HG03159 (cell line): ENCODE data around the gene NOL4L.
"Not testable (repeated sequence)": the region's sequence is repeated elsewhere in the genome, so short reads cannot be mapped to it uniquely, and the experiment has no call there.

ENCODE experiments used
- ATAC-seq: cut with Tn5 transposase; IDR thresholded peaks from one replicate; pipeline ENCODE4 v1.9.1; 2021; ENCODE audit warnings: mild to moderate bottlenecking, moderate library complexity; ENCODE audit not compliant: unreplicated experiment

The NOL4L gene

DNA sequence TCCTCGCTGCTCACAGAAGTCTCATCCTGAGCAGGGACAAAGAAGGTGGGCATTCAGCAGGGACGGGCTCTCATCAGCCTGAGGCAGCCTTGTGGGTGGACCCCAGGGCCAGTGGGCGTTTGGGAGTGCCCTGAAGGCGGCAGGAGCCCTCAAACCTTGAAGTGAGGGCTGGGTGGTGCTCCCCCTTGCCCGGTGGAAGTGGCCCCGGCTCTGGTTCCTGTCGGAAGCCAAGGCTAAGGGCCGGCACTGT lies 110.5 kb downstream of the NOL4L start:
- no peak for ATAC-seq

- no peak for ATAC-seq
These were observed 111.0 kb downstream of the NOL4L start for GRCh38 chr20:32474009-32474716.

DNA sequence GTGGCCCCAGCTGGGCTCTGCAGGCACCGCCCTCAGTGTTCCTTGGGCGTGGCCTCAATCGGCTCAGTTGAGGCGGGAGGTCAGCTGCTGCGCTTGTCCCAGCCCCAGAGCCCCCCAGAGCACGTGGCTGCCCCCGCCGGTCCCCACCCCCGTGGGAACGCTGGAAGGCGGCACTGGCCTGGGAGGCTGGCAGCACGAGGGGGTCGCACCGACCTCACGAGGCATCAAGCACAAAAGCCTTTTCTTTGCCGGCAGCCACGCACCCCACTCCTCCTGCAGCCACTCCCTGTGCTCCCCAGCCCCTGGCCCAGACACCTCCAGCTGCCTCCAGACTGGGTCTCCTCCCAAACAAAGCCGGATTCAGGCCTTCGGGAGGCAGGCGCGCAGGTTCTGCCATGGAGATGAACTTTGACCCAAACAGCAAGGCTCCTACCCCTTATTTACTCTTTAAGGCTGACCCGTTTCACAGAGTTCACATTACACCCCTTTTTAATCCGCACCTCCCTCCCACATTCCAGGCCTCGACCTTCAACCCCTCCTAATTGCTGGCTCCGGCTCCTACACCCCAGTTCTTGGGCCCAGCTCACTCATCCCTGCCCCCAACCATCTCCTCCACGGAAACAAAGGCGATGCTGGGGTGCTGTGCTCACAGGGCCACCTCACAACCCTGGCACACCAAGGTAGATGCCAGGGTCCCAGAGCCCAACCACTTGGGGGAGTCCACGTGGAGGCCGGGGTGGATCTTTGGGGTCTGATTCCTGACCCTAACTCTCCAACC lies 111.7 kb downstream of the NOL4L start:
- no peak for ATAC-seq

GRCh38 chr20:32472581-32473207 lies 112.4 kb downstream of the NOL4L start:
- no peak for ATAC-seq

DNA sequence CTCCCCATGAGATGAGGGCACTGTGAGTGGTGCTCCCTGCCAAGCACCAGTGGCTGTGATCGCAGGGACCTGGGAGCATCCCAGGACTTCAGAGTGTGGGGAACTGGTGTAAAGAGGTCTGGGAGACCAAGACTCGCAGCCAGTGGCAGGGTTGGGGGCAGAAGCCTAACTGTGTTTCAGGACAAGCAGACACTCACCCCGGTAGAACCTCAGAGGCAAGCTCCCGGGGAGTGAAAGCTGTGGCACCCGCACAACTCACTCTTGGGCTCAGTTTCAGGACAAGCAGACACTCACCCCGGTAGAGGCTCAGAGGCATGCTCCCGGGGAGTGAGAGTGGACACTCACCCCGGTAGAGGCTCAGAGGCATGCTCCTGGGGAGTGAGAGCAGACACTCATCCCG lies 114.2 kb downstream of the NOL4L start:
- no peak for ATAC-seq

GRCh38 chr20:32470025-32470861 lies 114.9 kb downstream of the NOL4L start:
- ATAC-seq: no peak

DNA sequence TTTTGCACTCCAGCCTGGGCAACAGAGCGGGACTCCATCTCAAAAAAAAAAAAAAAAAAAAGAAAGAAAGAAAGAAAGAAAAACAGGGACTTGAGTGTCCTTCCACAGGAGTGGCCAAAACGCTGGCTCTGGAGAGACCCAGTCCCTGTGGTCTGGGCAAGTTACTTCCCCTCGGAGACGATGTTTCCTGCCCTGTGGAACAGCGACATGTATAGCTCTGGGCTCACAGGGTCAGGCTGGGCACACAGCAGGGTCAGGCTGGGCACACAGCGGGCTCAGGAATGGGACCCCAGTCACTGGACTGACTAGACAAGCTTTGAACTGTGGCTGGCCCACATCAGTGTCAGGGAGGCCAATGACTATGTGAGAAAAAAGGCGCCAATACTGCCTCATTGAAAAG lies 116.3 kb downstream of the NOL4L start:
- ATAC-seq: no peak

DNA sequence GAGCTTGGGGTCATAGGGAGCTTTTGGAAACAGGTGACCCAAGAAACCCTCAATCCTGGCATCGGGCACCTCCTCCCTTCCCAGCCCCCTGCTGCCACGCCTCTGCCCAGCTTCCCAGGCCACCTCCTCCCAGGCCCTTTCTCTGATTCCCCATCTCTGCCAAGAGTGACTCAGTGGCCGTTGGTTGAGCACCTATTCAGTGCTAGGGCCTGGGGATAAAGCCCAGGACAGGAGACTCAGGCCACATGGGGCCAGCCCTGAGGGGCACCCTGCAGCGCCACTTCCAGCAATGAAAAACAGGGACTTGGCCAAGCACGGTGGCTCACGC lies 116.9 kb downstream of the NOL4L start:
- no peak for ATAC-seq

DNA sequence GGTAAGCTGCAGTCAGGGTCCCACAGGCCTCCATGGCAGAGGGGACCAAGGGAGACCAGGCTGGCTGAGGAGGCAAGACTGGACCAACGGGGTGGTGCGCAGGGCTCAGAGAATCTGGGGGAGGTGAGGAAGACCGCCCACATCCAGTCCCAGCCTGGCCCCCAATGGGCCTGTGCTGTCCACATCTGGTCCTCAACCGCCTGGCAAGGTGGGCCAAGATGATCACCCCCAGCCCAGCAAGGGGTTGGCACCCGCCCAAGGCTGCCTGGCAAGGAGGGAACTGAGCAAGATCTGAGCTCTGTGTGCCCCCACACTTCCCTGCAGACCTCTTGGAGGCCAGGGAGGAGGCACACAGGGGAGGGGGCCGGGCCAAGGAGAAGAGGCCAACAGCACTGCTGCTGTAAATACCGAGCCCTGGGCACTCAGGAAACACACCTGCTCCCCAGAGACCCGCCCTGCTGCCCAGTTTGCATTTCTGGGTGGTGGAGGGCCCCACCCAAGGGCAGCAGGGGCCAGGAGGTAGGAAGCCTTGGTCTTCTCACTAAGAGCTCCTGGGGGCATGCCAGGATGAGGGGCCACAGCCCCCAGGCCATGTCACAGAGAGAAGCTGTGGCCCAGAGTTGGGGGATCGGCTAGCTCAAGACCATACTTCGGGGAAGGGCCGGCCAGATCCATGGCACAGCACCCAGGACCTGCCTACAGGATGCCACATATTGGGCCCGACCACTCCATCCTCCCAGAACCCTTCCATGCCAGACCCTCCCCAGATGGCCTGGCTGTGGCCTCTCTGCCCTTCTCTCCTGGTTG lies 117.4 kb downstream of the NOL4L start:
- ATAC-seq: no peak

GRCh38 chr20:32466739-32467505 lies 118.2 kb downstream of the NOL4L start:
- no peak for ATAC-seq

- not testable (repeated sequence) for ATAC-seq
These were observed 119.0 kb downstream of the NOL4L start for GRCh38 chr20:32465901-32466675.

DNA sequence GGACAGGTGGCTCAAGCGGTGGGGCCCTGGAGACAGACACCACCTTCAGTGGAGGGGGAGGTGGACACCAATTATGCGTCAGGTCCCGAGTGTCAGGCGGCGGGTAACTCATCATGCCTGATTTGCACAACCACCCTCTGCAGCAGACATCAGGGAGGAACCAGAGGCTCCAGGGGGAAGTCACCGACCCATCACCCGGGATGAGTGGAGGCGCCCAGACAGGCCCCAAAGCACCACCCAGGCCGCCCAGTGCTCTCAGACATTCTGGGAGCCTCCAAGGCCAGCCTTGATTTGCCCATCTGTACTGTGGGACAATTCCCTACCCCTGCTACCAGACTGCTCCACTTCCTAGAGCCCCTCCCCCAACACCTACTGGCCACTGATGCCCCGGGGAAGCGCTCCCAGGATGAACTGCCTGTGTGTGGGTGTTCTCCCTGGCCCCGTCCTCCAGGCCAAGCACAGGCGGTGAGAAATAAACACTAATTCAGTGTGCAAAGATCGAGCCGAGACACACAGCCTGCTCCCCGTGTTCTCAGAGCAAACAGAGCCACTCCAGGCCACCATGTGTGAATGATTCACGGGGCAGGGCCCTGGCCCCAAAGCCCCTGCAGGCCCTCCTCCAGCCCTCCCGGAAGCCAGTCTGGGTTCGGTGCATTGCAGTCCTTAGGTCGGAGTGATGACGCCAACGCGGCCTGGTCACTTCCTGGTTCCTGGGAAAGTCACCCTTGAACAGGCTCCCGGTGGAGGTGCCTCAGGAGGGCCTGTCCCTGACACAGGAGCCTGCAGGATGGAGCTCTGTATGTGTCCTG lies 119.8 kb downstream of the NOL4L start:
- no peak for ATAC-seq

GRCh38 chr20:32464401-32465091 lies 120.6 kb downstream of the NOL4L start:
- no peak for ATAC-seq

- ATAC-seq: no peak
These were observed 121.3 kb downstream of the NOL4L start for GRCh38 chr20:32463642-32464400.

GRCh38 chr20:32462900-32463641 lies 122.1 kb downstream of the NOL4L start:
- no peak for ATAC-seq

DNA sequence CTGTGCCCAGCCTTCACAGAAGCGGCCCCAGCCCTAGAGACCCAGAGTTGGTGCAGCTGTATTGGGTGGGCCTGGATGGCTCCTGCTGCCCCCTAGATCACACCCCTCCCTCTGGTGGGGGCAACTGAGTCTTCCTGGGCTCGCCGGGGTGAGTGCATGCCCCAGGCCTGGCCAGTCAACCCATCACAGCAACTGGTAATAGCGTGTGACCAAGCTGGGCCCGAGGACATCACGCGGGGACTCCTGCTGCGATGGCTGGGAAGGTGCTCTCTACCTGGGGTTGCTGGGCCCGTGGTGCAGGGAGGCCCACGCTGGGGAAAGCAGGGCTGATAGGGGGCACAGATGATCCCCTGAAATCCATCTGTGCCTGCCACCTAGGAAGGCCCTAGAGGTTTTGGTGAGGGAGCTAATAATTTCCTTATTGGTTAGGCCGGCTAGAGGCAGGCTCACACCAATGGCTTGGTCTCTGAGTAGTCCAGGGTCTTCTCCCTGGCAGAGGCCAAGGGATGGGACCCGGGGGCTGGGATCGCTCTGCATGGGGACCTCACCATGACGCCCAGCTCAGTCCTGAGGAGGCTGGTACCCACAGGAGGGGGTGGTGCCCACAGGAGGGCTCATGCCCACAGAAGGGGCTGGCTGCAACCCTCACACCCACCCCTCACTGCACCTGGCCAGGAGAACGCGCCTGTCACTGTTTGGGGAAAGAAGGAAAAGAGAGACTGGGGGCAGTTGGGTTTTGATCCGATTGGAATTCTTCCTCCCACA lies 123.1 kb downstream of the NOL4L start:
- ATAC-seq: no peak
